Measurements from ENCODE around the gene MRPS22.

DNA sequence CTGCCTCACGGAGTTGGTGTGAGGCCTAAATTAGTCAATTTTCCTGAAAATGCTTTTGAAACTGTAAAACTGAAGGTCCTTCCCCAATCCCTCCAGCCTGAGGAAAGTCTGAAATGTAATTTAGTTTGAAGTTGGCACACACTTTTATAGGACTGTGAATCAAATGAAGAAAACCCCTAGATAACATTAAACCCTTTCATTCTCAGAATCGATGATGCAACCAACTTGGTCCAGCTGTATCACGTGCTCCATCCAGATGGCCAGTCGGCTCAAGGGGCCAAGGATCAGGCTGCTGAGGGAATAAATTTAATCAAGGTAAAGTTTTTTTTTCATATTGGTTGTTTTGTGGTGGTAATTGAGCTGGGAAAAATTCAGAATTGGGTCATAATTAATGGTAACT is 11.7 kb downstream of the MRPS22 start:
- TF ChIP-seq CTCF (IDR thresholded peaks at IDR 0.05) (no peak), POLR2A (IDR thresholded peaks at IDR 0.05) (no peak)

Measured in Peyer's patch (tissue), 4 donors.